Measurements from ENCODE around the gene RASA2.
"Not testable (repeated sequence)": the region's sequence is repeated elsewhere in the genome, so short reads cannot be mapped to it uniquely, and the experiment has no call there.

GRCh38 chr3:141536017-141536416 is 49.2 kb downstream of the RASA2 start:
- TF ChIP-seq, protein P1, sequence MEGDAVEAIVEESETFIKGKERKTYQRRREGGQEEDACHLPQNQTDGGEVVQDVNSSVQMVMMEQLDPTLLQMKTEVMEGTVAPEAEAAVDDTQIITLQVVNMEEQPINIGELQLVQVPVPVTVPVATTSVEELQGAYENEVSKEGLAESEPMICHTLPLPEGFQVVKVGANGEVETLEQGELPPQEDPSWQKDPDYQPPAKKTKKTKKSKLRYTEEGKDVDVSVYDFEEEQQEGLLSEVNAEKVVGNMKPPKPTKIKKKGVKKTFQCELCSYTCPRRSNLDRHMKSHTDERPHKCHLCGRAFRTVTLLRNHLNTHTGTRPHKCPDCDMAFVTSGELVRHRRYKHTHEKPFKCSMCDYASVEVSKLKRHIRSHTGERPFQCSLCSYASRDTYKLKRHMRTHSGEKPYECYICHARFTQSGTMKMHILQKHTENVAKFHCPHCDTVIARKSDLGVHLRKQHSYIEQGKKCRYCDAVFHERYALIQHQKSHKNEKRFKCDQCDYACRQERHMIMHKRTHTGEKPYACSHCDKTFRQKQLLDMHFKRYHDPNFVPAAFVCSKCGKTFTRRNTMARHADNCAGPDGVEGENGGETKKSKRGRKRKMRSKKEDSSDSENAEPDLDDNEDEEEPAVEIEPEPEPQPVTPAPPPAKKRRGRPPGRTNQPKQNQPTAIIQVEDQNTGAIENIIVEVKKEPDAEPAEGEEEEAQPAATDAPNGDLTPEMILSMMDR (IDR thresholded peaks at IDR 0.05): not testable (repeated sequence)
- not testable (repeated sequence) for TF ChIP-seq POLR2A (IDR thresholded peaks at IDR 0.05); POLR2AphosphoS5 (IDR thresholded peaks at IDR 0.05); EP300 (IDR thresholded peaks at IDR 0.05; ENCODE audit: low read depth)

Data from transverse colon (tissue), 4 donors.